Measurements from ENCODE around the gene ACTR3C. TPM values are rescaled to one million over a fixed set of nuclear protein-coding genes. Genes with fewer than 3 reads are reported as not detected.

Gene ACTR3C
- total RNA-seq, 2 donors from 2014 or later = 0.92 TPM; not detected in 1

GRCh38 chr7:150311711-150312110 is 11.6 kb downstream of the ACTR3C start:
- Histone ChIP-seq H3K4me1 (ENCODE audit: control insufficient read depth, insufficient read depth, low read length) (no peaks in the 10 kb centered on the region), H3K27ac (ENCODE audit: low read depth, low read length) (peak overlapping the region; percentile 53), H3K9ac (ENCODE audit: extremely low read depth, low read length, poor library complexity, severe bottlenecking) (no peak overlapping the region), H3K4me3 (ENCODE audit: low read length) (no peak overlapping the region), H3K27me3 (ENCODE audit: control insufficient read depth, insufficient read depth, low read length, poor library complexity, severe bottlenecking) (no peaks in the 10 kb centered on the region), H3K36me3 (ENCODE audit: control insufficient read depth, insufficient read depth, low read length) (no peaks in the 10 kb centered on the region), H3K9me3 (ENCODE audit: control insufficient read depth, low read length) (no peaks in the 10 kb centered on the region)
- Mint-ChIP-seq H3K4me1 (peaks cover 14% of the 10 kb centered on the region), H3K4me3 (no peak overlapping the region), H3K27ac (no peak overlapping the region), H3K9me3 (peaks cover 19% of the 10 kb centered on the region), H3K36me3 (ENCODE audit: low read depth) (peaks cover 1% of the 10 kb centered on the region), H3K27me3 (ENCODE audit: insufficient read depth) (peaks cover 15% of the 10 kb centered on the region)
- WGBS, 2 experiments (ENCODE audit: insufficient coverage in 1 of 2, insufficient read length in 1 of 2) = 72 to 85% methylated on average over 5 of the region's 5 CpGs
- TF ChIP-seq CTCF (conservative IDR thresholded peaks at IDR 0.05) = no peak
- no peak for DNase-seq

GRCh38 chr7:150311146-150311545 is 12.2 kb downstream of the ACTR3C start:
- 80 to 92% methylated on average over 1 to 4 of the region's 4 CpGs for WGBS, 2 experiments (ENCODE audit: insufficient coverage in 1 of 2, insufficient read length in 1 of 2)
- Histone ChIP-seq H3K4me1 (ENCODE audit: control insufficient read depth, insufficient read depth, low read length) (no peaks in the 10 kb centered on the region), H3K27me3 (ENCODE audit: control insufficient read depth, insufficient read depth, low read length, poor library complexity, severe bottlenecking) (no peaks in the 10 kb centered on the region), H3K36me3 (ENCODE audit: control insufficient read depth, insufficient read depth, low read length) (no peaks in the 10 kb centered on the region), H3K9ac (ENCODE audit: extremely low read depth, low read length, poor library complexity, severe bottlenecking) (no peak overlapping the region), H3K27ac (ENCODE audit: low read depth, low read length) (no peak overlapping the region), H3K4me3 (ENCODE audit: low read length) (no peak overlapping the region), H3K9me3 (ENCODE audit: control insufficient read depth, low read length) (no peaks in the 10 kb centered on the region)
- no peak overlapping the region for H3K27ac Mint-ChIP-seq
- no peak overlapping the region for H3K4me3 Mint-ChIP-seq
- peaks cover 14% of the 10 kb centered on the region for H3K4me1 Mint-ChIP-seq
- peaks cover 1% of the 10 kb centered on the region for H3K36me3 Mint-ChIP-seq (ENCODE audit: low read depth)
- peaks cover 15% of the 10 kb centered on the region for H3K27me3 Mint-ChIP-seq (ENCODE audit: insufficient read depth)
- no peak for TF ChIP-seq CTCF (conservative IDR thresholded peaks at IDR 0.05)
- peak; percentile 36 for DNase-seq
- H3K9me3 Mint-ChIP-seq = peaks cover 19% of the 10 kb centered on the region

- H3K9me3 ChIP-seq (ENCODE audit: control insufficient read depth, low read length) = no peaks in the 10 kb centered on the region
- Mint-ChIP-seq H3K4me1 (peaks cover 9% of the 10 kb centered on the region), H3K27me3 (ENCODE audit: insufficient read depth) (peaks cover 15% of the 10 kb centered on the region), H3K36me3 (ENCODE audit: low read depth) (peaks cover 1% of the 10 kb centered on the region), H3K9me3 (peaks cover 19% of the 10 kb centered on the region), H3K27ac (no peak overlapping the region), H3K4me3 (no peak overlapping the region)
- H3K4me1 ChIP-seq (ENCODE audit: control insufficient read depth, insufficient read depth, low read length) = no peaks in the 10 kb centered on the region
- H3K9ac ChIP-seq (ENCODE audit: extremely low read depth, low read length, poor library complexity, severe bottlenecking) = no peak overlapping the region
- no peak for DNase-seq
- H3K27ac ChIP-seq (ENCODE audit: low read depth, low read length) = no peak overlapping the region
- H3K4me3 ChIP-seq (ENCODE audit: low read length) = no peak overlapping the region
- no peak for TF ChIP-seq CTCF (conservative IDR thresholded peaks at IDR 0.05)
- H3K27me3 ChIP-seq (ENCODE audit: control insufficient read depth, insufficient read depth, low read length, poor library complexity, severe bottlenecking) = no peaks in the 10 kb centered on the region
- no peaks in the 10 kb centered on the region for H3K36me3 ChIP-seq (ENCODE audit: control insufficient read depth, insufficient read depth, low read length)
Observed at GRCh38 chr7:150308575-150308974, 14.8 kb downstream of the ACTR3C start.

Data from endodermal cell (in vitro differentiated cells).